H4 (cell line): ENCODE data around the gene WDR70. TPM values are rescaled to one million over a fixed set of nuclear protein-coding genes. Genes with fewer than 3 reads are reported as not detected.
"Not testable (repeated sequence)": the region's sequence is repeated elsewhere in the genome, so short reads cannot be mapped to it uniquely, and the experiment has no call there.

Experiments used
- DNase-seq: peaks from one replicate; pipeline ENCODE4 v3.0.0-alpha.2; 2015; ENCODE audit warnings: low spot score
- total RNA-seq: library from RNA; depleted of rRNA; stranded (reverse); fragments of >200 nt; shearing (Covaris generic); gene quantifications from 2 replicates; pipeline ENCODE4 v1.2.3, GENCODE V29; 2014

The WDR70 gene
- total RNA-seq, 1 experiment from 2014 or later = 34.2 TPM

DNA sequence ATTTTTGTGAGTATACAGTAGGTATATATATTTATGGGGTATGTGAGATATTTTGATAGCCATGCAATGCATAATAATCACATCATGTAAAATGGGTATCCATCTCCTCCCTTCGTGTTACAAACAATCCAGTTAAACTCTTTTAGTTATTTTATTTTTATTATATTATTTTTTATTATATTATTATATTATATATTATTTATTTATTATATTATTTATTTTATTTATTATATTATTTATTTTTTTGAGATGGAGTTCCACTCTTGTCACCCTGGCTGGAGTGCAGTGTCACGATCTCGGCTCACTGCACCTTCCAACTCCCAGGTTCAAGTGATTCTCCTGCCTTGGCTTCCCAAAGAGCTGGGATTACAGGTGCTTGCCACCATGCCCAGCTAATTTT is 138.6 kb downstream of the WDR70 start:
- no peak for DNase-seq

DNA sequence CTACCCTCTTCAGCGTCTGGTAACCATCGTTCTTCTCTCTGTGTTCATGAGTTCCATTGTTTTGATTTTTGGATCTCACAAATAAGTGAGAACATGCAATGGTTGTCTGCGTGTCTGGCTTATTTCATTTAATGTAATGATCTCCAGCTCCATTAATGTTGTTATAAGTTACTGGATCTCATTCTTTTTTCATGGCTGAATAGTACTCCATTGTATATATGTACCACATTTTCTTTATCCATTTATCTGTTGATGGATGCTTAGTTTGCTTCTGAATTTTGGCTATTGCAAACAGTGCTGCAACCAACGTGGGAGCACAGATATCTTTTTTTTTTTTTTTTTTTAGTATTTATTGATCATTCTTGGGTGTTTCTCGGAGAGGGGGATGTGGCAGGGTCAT is 139.2 kb downstream of the WDR70 start:
- DNase-seq = not testable (repeated sequence)

DNA sequence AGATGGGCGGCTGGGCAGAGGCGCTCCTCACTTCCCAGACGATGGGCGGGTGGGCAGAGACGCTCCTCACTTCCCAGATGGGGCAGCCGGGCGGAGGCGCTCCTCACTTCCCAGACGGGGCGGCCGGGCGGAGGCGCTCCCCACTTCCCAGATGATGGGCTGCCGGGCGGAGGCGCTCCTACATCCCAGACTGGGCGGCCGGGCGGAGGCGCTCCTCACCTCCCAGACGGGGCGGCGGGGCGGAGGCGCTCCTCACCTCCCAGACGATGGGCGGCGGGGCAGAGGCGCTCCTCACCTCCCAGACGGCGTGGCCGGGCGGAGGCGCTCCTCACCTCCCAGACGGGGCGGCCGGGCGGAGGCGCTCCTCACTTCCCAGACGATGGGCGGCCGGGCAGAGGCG is 140.2 kb downstream of the WDR70 start:
- DNase-seq = no peak

DNA sequence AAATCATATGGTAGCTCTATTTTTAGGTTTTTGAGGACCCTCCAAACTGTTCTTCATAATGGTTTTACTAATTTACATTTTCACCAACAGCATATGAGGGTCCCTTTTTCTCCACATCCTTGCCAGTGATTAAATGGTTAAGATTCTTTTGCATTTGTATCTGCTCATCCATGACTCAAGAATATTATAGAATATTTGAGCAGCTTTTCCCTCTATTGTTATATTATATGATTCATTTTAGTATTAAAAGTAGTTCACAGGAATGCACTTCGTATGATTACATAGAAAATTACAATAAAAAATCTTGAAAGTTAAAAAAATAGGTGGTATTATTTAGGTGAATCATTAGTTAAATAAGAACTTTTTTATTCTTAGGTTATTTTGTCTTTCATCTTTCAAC is 140.7 kb downstream of the WDR70 start:
- no peak for DNase-seq

DNA sequence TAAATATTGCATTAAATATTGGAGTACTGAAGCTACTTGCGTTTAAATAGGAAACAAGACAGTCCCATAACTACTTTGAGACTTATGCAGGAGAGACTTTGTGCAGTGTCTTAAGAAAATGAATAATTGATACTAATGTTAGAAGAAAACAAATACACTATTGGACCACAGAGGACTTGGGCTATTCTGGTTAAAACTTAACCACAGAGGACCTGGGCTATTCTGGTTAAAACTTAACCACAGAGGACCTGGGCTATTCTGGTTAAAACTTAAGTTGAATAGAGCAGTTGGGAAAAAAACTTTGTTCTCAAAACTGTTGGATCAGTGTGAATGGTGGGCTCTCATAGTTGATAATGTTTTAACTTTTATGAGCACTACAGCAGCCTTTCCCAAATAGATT is 141.7 kb downstream of the WDR70 start:
- no peak for DNase-seq

DNA sequence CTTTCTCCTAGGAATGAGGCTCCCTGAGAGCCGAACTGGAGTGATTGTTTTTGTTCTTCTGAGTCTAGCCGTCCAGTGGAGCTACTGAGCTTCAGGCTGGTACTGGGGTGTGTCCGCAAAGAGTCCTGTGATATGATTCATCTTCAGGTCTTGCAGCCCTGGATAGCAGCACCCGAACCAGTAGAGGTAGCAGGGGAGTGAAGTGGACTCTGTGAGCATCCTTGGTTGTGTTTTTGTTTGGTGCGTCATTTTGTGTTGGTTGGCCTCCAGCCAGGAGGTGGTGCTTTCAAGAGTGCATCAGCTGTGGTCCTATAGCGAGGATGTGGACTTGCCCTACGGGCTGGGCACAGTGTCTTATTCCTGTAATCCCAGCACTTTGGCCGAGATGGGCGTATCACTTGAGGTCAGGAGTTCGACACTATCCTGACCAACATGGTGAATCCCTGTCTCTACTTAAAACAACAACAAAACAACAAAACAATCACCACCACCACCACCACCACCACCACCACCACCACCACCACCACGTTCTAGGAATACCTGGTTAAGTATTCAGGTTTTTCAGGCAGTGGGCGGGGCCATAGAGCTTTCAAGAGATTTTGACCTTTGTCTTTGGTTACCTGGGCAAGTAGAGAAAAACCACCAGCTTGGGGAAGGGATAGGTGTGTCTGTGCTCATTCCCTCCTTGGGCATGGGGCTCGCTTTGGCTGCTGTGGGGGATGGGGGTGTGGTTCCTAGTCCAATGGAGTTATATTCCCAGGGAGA is 154.0 kb downstream of the WDR70 start:
- no peak for DNase-seq

DNA sequence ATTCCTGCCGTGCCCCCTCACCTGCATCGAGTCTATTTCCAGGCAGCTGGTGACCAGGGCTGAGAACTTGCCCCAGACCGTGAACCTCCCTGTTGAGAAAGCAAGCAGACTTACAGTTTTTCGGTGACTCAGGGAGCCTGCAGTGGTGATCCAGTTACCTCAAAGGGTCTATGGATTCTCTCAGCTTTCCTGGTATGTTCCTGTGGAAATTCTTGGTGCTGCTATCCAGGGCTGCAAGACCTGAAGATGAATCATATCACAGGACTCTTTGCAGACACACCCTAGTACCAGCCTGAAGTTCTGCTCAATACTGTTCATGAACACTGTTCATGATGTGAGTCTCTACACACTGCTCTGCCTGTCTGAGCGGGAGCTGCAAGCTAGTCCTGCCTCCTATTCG is 154.7 kb downstream of the WDR70 start:
- DNase-seq = no peak

DNA sequence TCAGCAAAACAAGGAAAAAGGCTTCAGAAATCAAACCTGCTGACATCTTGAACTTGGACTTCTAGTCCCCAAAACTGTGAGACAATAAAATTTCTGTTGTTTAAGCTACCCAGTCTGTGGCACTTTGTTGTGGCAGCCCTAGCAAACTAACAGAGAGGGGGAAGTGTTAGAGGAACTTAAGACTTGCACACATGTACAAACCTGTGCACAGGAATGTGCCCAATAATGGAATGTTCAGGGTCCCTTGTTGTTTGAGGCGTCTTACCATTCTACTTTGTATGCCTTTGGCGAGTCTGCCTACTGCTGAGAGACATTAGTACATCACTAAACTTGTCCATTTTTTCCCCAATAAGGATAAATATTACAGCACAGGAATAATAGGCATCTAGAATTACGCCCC is 160.3 kb downstream of the WDR70 start:
- DNase-seq = no peak

DNA sequence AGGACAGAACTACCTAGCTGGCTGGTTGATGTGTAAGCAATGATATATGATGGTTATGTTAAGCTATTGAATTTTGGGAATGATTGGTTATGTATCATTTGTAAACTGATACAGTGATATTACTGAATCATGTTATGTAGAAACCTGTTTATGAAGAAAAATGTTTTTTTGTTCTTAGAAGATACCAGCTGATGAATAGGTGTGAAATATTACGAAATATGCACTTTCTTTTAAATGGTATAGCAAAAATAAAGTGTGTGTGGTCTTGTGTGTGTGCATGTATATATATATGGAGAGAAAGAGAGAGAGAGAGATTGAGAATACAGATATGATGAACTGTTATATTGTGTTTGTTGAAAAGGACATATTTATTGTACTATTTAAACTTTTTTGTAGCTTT is 164.1 kb downstream of the WDR70 start:
- no peak for DNase-seq

DNA sequence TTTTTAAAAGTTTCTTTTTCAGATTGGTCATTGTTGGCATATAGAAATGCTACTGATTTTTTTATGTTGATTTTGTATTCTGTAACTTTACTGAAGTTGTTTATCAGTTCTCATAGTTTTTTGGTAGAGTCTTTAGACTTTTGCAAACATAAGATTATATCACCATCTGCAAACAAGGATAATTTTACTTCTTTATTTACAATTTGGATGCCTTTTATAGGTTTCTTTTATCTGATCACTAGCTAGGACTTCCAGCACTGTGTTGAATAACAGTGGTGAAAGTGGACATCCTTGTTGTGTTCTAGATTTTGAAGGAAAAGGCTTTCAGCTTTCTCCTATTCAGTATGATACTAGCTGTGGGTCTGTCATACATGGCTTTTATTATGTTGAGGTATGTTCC is 170.3 kb downstream of the WDR70 start:
- DNase-seq = no peak

DNA sequence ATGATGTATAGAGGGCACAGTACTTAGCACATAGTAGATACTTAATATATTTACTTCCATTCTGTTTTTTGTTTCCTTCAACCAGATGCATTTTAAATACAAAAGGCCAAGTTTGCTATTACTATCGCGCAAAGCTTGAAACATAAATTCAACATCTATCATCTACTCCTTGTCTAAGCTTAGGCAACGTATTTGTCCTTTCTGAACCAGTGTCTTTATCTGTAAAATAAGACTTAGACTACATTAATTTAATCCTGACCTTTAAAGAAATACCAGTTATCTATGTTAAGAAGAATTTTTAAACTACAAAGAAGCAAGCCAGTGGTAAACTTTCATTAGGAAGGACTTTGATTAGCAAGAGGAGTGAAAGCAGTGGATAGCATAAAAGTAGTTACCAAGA is 173.0 kb downstream of the WDR70 start:
- no peak for DNase-seq

DNA sequence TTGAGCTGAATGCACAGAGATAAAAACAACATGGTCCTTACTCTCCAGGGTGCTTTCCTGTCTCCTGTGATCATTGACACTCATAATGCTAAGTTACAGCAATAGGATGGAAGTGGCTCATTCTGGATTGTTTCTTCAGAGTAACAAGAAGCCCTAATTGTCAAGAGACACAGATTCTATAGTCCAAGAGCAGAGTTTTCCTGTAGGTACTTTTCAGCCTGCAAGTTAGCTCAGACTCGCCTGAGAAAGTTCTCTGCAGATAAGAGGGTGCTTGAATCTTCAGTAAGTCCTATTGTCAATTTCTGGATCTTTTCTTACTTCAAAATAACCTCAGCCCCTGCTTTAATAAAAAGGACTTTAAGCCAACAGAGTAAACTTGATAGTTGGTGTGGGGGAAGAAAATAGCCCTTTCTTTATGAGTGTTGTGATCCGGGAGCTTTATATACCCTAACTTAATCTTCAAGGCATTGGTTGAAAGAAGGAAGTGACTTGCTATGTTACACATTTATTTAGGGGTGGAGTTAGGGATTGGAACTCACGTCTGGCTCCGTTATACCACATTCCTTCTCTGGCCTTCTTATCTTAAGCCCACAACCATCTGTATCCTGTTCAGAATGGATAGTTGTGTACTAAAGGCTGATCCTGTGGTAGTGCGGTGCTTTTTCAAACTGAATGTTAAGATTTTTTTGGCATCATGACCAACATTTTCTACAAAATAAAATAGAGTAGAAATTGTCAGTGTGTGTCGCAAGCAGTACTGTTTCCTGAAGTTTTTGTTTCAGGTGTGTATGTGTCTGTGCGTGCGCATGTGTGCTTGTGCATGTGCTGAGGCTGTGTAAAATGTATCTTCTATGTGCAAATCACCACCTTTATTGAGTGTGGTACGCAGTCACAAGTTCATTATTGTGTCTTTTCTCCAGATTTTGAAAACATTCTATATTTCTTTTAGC is 173.9 kb downstream of the WDR70 start:
- DNase-seq = peak; percentile 82

DNA sequence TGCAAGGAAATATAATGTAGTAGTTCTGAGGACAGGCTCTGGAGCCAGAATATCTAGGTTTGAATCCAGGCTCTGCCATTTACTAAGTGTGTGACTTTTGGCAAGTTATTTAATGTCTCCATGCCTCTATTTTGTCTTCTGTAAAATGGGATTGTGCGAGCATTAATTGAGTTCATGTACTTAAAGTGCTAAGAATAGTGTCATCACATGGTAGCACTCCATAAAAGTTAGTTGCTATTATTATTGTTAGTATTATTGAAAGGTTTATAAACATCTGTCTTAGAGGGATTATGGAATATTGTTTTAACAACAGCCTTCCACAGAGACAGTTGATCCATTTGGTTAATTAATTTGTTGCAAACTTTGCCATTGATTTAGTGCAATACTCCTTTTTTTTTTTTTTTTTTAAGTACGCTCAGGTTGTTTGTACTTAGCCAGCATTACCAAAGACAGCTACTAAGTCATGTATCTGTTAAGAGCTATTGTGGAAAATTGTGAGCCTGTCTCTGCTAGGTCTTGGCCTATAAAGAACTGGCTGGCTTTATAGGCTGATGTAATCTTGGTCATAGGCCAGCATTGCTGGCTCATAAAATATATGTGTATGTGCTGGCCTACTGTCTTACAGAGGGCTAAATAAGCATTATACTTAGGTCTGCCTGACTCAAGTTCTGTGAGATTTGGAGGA is 174.7 kb downstream of the WDR70 start:
- peak; percentile 15 for DNase-seq

DNA sequence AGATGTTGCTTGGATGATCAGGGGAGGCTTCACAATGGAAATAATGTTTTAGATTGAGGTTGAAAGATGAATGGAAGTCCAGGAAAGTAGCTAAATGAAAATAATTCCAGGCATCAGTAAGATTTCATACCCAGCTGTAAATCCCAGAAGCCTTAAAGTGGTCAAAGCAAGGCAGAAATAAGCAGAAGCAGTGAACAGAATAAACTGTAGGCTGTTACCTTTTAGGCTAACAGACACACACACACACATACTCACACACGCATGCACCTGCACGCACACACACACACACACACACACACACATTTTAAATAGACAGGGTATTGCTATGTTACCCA is 175.3 kb downstream of the WDR70 start:
- DNase-seq = no peak

DNA sequence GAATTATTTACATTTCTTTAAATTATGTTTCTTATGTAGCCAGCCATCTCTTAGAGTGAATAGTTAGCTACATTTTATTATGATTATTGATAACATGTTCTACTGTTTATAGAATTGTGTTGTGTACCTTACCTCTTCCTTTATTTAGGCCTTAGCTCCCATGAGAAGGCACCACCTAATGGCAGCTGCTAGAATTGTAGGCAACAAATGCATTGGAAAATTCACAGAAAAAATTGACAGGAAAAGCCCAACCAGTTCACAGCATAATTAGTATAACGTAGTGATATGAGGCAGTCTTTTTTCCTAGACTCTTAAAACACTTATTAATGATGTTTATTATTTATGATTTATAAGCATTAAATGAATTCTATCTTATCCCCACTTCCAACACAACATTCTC is 175.8 kb downstream of the WDR70 start:
- DNase-seq = no peak

DNA sequence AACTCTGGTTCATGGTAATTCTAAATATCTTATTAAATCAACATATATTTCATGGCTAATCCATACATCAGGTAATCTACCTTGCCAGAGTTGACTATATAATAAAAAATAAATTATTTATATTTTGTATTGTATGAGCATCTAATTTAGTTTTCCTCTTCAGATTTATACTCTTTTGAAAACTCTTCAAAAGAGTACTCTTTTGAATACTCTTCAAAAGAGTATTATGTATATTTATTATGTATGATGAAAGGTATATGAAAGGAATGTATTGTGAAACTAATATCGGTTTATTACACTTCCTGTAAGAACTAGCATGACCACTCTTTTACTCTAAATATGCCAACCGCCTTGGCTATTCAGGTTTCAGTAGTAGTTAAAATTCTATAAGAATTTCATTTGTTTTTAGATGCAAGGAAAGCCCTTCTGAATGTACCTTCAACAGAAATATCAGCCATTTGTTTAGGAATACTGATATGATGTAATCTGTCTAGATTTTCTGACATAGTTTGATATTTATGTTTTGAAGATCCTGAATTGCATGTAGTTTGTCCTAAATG is 178.7 kb downstream of the WDR70 start:
- DNase-seq = no peak

DNA sequence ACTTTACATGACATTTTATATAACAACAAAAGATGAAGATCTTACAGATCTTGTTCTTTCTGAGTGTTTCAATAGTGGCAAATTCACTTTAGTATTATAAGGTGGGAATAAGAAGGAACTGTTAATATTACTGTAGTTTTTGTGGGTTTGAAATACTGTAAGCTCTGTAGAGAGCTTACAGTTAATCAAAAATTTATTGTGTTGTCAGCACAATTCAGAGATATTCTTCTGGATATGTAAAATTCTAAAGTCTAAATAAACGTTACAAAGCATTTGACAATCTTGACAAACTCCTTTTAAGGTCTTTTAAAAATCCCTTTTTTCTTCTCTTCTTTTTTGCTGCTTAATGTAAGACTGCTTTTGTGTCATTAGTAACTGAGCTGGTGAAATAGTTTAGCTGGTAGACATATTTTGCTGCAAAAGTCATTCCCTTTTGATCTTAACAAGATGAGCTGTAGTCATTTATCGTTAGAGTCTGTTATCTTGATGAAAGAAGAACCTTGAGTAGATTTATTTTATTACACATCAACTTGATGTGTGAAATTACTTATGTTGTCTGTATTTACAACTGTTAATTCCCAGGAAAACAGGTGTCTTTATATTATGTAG is 186.0 kb downstream of the WDR70 start:
- DNase-seq = no peak

DNA sequence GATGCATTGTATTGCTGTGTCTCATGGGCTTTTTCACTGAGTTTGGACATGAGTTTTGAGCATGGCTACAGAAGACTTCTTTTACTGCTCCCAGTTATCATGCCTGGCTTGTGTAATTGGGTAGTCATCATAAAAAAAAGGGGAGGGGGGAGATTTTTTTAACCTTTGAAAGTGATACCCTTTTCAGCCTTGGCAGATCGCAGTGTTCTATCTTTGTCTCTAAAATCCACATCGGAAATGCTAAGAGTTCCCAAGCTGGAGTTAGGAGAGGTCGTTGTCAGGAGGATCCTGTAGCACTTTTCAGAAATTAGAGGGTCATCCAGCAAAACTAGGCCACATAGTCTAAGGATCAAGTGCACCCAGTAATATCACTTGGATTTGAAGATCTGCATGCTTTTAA is 188.4 kb downstream of the WDR70 start:
- DNase-seq = no peak

DNA sequence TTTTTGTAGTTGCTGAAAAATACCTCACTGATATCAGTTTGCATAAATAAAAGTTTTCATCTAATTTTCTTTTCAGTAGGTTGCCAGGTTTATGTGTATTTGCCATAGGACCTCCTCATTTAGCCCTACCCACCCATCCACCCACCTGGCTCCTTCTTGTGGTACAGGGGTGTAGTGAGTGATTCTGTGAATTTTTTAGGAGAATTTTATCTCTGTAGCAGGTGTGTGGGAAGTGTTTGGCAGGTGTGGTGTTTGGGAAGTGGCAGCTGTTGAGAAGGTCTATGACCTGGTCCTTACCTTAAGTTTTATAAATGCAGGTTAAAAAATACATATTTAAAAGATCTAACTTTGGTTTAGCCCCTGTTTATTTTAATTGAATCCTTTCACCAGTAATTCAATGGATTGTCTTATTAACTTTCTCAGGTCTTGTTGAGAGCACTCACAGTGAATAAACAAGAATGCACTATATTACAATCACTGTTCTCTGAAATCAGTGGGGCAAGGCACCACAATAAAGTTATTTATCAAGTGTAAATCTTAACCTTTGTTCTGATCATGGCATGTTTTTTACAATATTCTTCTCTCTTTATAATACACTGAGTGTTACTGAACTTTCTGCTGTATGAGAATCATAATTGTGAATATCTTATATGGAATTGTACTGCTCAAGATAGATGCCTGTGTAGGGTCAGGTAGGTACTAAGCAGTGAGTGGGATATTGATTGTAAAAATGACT is 189.1 kb downstream of the WDR70 start:
- no peak for DNase-seq

DNA sequence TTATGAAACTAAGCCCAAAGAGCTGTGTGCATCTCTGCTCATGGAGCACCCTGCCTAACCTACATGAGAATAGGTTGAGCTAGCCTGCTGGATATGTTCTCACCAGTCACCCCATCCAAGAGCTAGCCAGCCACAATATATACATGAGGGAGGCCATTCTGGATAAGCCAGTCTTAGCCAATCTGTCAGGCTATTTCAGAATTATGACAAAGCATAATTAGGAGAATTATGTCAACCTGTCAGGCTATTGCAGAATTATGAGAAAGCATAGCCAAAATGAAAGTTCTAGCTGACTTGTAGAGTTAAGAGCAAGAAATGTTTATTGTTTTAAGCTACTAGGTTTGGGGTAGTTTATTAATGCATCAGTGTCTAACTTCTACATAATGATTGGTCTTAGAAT is 189.8 kb downstream of the WDR70 start:
- no peak for DNase-seq

DNA sequence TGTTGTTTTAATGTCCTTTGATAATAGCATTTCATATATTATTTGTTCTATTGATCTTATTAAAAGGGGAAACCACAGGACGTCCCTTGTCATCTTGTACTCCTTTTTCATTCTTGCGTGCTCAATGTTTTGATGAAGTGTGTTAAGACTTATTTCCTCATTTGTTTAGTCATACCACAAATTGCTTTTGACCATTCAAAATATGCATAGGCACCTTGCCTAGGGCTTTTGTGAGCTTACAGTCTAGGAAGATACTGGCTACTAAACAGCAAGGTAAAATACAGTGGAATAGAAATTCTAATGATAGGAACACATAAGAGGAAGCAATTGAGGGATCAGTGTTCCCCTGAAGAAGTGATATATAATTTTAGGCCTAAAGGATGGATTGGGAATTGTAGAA is 190.3 kb downstream of the WDR70 start:
- DNase-seq = no peak
